Effector CD8-positive, alpha-beta T cell (primary cell): ENCODE data around the gene NRXN3.

Source experiments
- DNase-seq: peaks from one replicate; lab custom pipeline; 2025; lab: John Stamatoyannopoulos, UW

Gene NRXN3

DNA sequence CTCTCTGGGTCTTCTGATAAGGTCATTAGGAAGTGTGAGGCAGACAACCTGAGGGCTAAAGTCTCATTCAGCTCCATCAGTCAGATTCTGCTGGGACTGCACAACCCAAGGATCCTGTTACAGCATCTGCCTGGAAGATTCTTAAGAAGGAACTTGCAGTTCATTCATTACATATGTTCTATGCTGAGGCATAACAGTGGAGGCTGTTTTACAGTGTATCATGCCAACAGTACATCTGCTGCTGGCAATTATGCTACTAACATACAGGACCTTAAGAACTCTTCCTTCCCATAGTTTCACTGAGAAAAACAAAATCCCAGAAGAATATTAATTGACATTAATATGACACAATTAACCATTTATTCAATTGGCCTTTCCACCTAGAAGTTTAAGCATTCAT is 1072.5 kb downstream of the NRXN3 start:
- no peak for DNase-seq

DNA sequence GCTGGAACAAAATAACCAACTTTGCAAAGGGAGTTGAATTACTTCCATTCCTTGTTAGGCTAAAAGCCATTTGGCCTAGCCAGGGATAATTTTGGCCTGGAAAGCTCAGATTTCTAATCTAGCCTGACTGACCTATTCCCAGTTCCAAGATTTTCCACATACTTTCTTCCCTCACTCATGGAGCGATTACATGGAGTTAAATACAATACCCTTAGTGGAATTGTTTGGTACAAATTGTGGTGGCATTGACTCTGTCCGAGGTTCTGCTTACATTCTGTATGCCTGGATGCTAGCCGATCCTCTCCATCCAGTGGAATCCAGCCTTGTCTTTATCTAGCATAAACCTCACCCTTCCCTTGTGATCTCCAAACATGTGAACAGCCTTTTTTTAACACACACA is 1076.0 kb downstream of the NRXN3 start:
- DNase-seq, result no peak

DNA sequence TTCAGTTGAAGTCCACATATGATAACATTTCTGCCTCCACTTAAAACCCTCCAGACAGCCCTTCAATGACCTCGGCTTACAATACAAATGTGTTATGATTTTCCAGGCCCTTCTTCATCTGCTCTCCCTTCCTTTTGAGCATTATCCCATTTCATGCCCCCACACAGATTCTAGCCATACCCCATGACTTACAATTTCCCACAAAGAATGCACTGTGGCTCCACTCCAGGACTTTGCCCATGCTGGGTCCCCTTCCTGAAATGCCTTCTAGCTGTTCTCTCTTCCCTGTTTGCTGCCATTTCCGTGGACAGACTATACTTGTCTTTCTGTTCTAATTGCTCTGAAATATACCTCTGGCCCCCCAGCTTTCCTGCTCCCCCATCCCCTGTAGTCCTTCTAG is 1078.0 kb downstream of the NRXN3 start:
- DNase-seq, result no peak

DNA sequence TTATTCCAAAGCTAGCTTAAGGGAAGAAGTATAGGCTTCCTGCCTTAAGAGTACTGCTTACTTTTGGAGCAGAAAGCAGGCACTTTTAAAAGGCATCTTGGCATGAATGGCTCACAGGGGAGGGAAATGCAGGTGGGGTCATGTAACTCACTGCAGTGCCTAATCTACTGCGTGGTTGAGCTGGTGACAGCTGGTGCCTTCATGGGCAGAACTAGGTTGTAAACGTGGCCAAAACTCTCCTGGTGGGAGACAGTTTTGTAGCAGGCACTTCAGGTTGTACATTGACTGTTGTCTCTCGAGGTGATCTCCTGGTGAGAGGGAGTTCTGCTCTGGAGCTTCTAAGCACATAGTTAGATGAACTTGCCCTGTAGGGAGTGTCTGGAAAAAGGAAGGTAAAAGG is 1078.6 kb downstream of the NRXN3 start:
- no peak for DNase-seq

DNA sequence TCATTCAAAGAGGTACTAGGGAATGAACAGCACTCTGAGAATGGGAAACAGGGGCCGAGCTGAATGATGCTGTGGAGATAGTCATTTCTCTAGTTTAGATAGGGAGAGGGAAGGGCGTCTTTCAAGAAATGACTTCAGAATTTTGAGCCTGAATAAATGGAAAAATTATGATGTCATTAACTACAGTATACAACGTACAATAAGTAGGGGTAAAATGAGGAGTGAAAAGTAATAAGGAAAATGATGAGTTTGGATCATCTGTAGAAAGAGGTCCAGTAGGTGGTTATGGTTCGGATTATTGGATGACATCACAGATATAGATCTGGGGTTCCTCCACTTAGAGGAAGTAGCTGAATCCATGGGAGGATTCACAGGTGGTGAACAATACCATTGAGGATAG is 1081.1 kb downstream of the NRXN3 start:
- DNase-seq, result no peak

DNA sequence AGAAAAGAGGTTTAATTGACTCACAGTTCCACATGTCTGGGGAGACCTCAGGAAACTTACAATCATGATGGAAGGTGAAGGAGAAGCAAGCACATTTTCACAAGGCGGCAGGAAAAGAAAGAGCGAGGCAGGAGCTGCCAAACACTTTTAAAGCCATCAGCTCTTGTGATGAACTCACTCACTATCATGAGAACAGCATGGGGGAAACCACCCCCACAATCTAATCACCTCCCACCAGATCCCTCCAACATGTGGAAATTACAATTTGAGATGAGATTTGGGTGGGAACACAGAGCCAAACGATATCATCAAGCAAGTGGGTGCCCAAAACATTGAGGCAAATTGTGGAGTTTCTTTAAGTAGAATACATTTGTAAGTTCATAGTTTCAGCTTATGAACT is 1083.4 kb downstream of the NRXN3 start:
- DNase-seq, result no peak

DNA sequence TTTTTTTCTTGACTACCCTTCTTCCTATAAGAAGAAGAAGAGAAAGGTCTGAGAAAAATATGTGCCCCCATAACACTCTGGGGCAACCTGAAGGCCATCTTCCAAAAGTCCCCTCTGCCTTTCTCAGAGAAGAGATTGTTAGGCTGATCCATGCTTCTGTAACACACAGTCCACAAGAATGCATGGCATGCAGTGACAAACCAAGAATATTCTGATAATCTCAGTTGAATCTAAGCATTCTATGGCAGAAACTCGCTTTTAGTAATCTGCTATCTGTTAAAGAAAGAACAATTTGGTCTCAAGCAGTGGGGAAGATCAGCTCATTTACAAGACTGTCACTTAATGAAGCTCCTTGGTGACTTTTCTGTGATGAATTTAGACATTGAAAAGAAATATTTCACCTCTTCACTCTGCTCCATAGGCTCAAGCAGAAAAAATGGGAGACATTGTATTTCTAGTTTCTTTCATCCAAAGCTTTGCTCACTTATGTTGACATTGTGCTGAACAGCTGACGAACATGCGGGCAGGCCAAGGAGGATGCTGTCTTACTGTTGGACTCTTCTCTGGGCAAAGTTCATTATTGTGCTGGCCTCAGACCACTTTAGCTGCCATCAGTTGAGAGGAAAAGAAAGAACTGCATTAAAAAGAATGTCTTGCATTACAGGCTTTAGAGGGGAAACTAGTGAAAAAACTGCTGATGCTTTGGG is 1084.0 kb downstream of the NRXN3 start:
- DNase-seq, result no peak

DNA sequence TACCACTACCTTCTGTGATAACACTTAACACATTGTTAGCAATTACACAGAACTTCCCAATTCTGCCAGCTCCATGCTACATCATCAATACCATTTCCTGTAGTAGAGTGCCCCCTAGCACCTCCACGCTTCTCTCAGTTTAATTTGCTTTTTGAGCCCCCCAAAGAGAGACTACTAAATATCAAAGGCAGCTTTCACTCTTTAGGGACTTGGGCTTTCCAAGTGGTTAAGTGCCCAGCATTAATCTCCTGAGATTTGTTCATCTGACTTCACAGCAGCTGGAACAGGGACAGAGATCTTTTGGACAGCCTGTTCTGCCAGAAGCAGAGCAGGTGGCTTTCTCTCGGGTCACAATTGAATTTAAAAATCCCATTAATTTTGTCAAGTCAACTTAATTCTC is 1086.2 kb downstream of the NRXN3 start:
- DNase-seq, result no peak

DNA sequence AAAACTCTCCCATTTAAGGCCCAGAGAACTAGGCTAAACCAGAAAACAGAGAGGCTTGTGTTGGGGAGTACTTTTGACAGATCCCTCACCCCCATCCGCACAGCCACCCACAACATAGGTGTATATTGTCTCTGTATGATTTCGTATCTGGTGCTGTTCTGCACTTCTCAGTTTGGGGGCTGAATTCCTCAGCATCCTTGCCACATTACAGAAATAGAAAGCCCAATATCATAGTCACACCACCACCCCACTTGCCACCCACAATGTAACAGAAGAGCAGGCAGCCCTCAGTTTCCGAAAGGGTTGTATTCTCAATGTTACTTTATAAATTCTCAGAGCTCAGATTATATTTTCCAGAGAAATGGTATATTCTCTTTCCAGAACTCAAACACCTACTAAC is 1090.2 kb downstream of the NRXN3 start:
- no peak for DNase-seq

DNA sequence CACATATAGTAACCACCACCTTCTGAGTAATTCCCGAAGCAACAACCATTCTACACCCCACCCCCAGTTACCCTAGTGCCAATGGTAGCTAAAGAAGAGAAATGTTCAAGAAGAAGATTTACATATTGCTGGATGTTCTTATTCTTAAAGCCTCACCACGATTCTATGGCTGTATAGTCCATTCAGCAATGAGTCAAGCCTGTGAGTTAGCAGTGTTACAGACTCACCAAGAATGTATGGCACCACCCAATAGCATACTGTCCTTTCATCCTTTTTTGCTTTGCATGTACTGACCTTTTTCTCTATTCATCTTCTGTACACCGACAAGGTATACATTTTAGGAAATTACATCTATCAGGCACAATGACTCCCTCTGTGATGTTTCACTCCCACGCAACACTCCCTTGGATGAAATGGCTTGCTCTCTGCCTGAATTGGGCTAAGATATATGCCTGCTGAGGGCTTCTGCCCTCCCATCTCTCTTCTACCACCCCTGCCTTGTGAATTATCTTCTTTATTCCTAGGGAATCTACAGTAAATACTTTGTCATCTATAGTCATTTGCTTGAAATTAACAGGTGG is 1095.3 kb downstream of the NRXN3 start:
- no peak for DNase-seq

DNA sequence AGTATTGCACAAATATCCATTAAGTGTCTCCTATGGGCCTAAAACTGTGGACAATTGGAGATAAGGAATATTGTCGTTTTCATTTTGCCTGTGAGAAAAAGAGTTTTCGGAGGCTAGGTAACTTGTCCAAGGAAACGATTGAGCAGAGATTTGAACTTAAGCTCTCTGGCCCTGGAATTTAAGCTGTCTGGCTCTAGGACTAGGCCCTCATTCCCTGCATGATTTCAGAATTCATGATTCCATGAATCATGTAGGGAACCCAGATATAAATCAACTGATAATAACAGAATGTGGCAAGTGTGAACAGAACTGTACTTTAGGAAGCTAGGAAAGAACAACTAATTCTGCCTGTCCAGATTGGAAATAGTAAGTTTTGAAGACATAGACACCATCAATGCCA is 1100.2 kb downstream of the NRXN3 start:
- no peak for DNase-seq

DNA sequence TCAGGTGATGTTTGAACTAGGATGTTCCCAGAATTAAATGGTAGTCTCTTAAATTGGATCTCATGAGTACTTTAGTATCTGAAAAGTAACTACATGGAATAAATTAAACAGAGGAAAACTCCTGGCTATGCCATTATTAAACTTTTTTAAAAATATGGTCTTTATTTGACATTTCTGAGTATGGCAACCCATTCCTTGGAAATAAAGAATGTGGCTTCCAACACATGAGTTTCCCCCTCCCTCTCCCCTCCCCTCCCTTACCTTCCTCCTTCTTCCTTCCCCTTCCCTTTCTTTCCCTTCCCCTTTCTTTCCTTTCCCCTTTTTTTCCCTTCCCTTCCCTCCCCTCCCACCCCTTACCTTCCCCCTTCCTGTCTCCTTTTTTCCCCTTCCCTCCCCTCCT is 1100.9 kb downstream of the NRXN3 start:
- no peak for DNase-seq

DNA sequence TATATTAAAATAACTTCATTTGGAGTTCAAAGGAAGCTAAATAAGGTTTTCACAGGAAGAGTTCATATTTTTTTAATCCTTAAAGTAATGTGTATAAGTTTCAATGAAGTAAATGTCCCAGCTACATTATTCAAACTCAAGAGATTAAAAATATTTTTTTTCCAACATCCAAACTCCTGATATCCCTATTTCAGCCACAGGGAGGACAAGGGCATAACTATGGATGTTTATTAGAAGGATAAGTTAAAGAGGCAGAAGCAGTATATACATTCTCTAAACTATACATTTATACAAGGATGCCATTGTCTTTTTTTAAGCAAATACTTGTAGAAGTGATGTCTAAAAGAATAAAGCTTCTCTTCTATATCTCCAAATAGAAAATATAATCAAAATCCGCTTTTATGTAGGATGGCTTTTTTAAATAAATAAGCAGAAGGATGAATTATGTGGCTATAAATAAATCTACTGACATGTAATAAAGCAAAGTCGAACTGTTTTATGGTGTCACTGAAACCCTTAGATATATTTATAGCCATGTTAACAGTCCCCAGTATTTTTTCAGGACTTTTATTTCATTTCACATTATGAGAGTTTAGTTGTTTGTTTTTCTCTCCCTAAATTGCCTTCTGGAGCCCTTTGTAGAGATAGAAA is 1104.6 kb downstream of the NRXN3 start:
- DNase-seq, result no peak

DNA sequence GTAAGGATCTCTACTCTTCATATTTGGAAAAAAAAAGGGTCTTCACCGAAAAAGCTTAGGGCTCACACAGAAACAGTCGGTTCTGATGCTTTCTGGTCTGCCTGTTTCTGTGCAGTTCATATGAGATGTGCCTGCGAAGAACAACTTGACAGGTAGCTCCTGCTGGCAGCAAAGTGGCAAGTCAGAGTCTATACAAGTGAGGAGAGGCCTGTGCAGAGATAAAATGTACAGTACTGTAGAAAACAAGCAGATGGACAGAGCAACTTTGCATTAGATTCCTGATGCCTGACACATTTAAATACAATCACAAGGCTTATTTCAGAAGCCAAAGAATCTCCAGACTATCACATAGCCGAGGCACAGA is 1105.1 kb downstream of the NRXN3 start:
- DNase-seq, result no peak

DNA sequence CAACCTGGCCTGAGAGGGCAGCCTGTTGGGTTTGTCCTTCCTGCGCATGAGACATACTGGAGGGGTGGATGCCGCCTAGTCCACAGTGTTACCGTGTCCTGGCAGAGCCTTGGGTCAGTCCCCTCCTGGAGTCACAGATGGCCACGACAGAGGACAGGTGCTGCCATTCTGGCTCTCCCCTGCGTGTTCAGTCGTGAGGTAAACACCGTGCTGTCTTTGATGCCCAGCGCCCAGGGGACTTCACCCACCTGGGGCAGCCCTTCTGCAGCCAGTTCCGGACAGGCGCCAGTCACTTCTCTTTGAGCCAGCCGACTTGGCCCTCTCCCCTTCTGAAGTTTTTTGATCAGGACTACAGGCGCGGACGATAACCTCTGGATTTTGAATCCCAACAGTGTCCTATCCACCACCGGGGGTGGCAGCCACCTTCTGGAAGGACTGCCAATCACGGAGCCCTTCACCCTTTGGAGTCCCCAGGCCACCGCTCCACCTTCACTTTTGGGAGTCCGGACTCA is 1108.2 kb downstream of the NRXN3 start:
- DNase-seq, result no peak

DNA sequence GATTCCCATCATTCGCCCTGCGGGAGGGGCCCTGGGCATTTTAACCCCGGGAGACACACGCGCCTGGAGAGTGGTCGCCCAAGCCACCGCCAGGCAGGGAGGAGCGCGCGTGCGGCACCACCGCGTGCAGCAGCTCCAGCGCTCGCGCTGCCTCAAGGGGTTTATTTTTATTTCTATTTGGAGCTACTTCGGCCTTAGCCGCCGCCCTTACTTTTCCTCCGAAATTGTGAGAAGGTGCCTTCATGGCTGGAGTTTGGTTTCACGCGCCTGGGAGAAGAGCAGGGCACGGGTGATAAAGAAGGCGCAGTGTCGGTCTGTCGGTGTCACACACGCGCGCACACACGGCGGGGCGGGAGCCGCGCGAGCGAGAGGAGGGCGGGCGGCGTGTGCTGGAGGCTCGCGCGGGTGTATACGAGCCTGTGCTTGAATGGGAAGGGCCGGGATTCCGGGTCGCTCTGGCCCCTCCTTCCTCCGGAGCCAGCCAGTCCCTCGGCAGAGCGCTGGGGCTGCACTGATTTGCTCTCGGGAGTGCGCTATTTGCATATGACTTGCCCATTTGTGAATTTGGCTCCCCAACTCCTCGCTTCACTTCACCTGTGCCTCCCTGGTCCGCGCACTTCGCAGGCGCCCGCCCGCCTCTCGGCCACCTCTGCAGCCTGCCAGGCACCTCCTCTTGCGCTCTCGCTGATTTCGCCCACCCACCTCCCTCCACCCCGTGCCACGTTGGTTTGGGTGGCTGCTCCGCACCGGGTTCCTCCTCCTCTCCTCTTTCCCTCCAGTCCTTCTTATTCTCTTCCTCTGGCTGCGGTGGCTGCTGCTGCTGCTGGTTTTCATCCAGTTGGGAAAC is 1108.8 kb downstream of the NRXN3 start:
- no peak for DNase-seq

DNA sequence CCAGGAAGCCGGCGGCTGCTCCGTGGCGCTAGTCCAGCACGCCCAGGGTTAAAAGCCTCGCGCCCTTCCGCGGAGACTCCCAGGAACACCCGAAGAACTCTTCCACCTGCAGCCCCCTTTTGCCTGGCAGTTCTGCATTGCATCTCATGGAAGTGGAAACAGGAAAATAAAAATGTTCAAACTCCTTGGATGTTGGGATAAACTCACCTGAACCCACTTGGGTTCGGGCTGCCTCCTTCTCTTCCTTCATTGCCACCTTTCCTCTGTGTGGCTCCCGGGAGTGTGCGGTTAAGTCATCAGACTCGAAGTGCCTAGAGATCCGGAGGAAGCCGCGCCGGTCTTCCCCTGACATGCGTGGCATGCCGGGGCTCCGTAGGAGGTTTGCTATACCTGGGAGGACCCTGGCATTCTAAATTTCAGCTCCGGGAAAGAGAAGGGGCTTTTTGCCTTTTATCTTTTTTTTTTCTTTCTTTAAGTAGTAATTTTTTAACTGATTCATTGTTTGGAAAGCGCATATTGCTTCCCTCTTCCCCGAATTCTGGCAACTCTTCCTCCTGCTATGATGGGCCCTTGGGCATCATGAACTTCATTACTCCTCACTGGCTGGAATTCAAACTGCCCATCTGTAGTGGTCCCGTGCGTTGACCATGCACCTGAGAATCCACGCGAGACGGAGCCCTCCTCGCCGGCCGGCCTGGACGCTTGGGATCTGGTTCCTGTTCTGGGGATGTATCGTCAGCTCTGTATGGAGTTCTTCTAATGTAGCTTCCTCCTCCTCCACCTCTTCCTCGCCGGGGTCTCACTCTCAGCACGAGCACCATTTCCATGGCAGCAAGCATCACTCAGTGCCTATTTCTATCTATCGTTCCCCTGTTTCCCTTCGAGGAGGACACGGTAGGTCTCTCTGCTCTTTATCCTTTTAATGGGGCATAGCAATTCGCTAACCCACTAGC is 1109.7 kb downstream of the NRXN3 start:
- no peak for DNase-seq

DNA sequence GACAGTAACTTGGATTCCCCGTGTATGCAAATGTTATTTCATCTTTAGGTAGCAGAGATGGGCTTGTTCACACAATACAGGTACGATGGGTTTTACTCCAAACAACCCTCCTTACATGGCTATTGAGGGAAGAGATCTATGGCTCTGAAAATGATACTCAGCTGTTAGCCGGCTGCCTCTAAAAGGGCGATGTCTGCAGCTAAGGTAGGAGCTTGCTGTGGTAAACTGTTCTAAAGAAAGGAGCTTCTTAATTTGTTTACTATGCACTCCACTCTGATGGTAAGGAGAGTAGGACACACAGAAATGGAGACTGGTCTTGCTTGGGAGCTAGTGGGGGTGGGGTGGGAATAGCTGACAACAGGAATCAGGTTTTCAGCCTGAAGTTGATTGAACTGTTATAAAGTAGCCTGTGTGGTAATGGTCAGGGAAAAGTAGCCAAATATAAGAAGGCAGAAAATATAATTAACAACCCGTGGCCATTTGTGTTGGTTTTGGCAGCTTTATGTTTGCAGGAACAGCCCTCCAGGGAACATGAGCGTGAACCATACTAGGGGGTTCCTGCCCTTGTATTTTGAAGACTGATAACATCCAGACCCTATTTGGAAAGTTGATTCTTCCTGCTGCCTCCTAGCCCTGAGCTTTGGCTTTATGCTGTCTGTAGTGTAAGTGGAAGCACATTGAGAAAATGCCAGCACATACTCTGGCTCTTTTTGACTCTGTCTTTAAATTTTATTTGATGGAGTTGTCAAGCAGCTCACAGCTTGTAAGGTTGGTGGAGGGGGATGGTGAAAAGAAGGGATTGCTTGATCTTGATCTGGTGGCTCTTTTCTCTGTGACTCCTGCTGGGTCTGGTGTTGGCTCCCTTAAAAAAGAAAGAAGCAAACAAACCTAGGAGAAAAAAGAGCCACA is 1111.3 kb downstream of the NRXN3 start:
- DNase-seq, result no peak

DNA sequence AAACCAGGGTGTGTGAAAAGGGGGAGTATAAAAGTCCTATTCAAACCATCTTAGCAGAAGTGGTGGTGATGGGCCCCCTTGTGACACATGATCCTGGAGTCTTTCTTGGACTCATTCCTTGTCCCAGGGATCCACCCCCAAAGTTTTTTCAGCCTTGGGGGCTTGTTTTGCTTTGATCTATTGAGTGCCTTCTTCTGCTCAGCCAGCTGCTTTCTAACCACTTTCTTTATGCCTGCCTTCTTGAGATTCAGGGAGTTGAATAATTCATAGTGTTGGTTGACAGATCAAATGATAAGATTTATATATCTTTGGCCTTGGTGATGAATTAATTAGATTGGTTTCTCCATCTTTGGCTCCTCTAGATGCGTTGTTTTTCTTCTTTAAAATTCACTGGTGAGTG is 1114.4 kb downstream of the NRXN3 start:
- no peak for DNase-seq

DNA sequence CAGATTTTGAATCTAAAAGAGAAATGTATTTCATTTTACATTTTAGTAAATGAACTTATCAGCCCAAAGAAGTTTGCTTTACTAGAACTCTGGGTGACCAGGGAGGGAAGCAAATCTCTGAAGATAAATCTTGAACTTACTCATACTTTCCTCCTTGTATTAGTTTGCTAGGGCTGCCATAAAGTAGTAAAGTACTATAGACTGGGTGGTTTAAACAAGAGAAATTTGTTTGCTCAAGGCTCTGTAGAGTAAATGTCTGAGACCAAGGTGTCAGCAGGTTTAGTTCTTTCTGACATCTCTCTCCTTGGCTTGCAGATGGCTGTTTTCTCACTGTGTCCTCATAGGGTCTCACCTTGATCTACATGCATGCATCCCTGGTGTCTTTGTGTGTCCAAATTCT is 1115.1 kb downstream of the NRXN3 start:
- DNase-seq, result no peak
